B cell (primary cell): ENCODE results near the gene NME2. TPM values are rescaled to one million over a fixed set of nuclear protein-coding genes. Genes with fewer than 3 reads are reported as not detected.
A peak's percentile ranks its signal among the peaks of the same experiment; 100 is the strongest.

Experiments used
- ATAC-seq: fragments of 200-7000 bp; cut with Tn5 transposase; one replicate; pipeline ENCODE4 v1.10.0; 2021; ENCODE audit warnings: low read depth, mild to moderate bottlenecking, moderate number of reproducible peaks, moderate library complexity
- CTCF ChIA-PET: fragments of 350-600 bp; sonication (Branson Sonifier 250); formaldehyde crosslinking; loops from one replicate; lab custom pipeline; 2021; ENCODE audit warnings: antibody characterized with exemption, inconsistent platforms; lab: Charles Lee
- POLR2A ChIA-PET: fragments of 350-600 bp; sonication (Branson Sonifier 250); formaldehyde crosslinking; loops from one replicate; lab custom pipeline; 2021; ENCODE audit warnings: antibody characterized with exemption; lab: Charles Lee
- DNase-seq: peaks from one replicate; pipeline ENCODE4 v3.0.0; 2013
- H2AFZ ChIP-seq: 2 replicates; pipeline ENCODE4 v1.6.1; 2012; ENCODE audit warnings: mild to moderate bottlenecking, low read depth, low read length; ENCODE audit not compliant: insufficient read depth, poor library complexity, severe bottlenecking
- H3K27ac ChIP-seq, 2 donors: 1 replicate in 1 of 2; 2 replicates in 1 of 2; pipeline ENCODE4 v1.5.1; 2012 to 2013; ENCODE audit warnings: low read length in 2 of 2, mild to moderate bottlenecking in 2 of 2, moderate library complexity in 1 of 2
- H3K27me3 ChIP-seq, 4 experiments: fragments of 200-600 bp in 1 of 4; sonication (generic) in 1 of 4; replicated peaks in 1 of 4; 1 replicate in 2 of 4; 2 replicates in 2 of 4; pipeline versions ENCODE4 v1.6.1 to v1.7.0; 2013 to 2016; ENCODE audit warnings: low read length in 3 of 4, mild to moderate bottlenecking in 2 of 4, mixed read lengths in 1 of 4, moderate library complexity in 1 of 4; ENCODE audit not compliant: insufficient read depth in 4 of 4, control insufficient read depth in 3 of 4; ENCODE audit errors: control extremely low read depth in 1 of 4
- H3K36me3 ChIP-seq, 2 experiments: replicated peaks in 1 of 2; 1 replicate in 1 of 2; 2 replicates in 1 of 2; pipeline versions ENCODE4 v1.6.1 to v1.7.1; 2013; ENCODE audit warnings: low read length in 1 of 2; ENCODE audit not compliant: insufficient read depth in 2 of 2, control insufficient read depth in 1 of 2; ENCODE audit errors: control extremely low read depth in 1 of 2, extremely low read depth in 1 of 2
- H3K4me1 ChIP-seq, 2 donors: fragments of 200-600 bp in 1 of 2; sonication (generic) in 1 of 2; 1 replicate in 1 of 2; 2 replicates in 1 of 2; pipeline versions ENCODE4 v1.5.1 to v1.6.1; 2013 to 2017; ENCODE audit warnings: low read length in 2 of 2; ENCODE audit not compliant: control insufficient read depth in 2 of 2, insufficient read depth in 2 of 2
- H3K4me2 ChIP-seq: replicated peaks from 2 replicates; pipeline ENCODE3; 2012; ENCODE audit warnings: mild to moderate bottlenecking, low read depth, low read length; ENCODE audit not compliant: poor library complexity, severe bottlenecking
- H3K4me3 ChIP-seq, 5 experiments: fragments of 200-600 bp in 1 of 5; sonication (generic) in 1 of 5; 1 replicate in 3 of 5; 2 replicates in 2 of 5; pipeline versions ENCODE4 v1.5.1 to v1.7.0; 2011 to 2016; ENCODE audit warnings: low read length in 4 of 5, mild to moderate bottlenecking in 4 of 5, low read depth in 2 of 5, control low read depth in 1 of 5, moderate library complexity in 1 of 5; ENCODE audit not compliant: insufficient read depth in 1 of 5; ENCODE audit errors: control extremely low read depth in 1 of 5, extremely low read depth in 1 of 5
- H3K79me2 ChIP-seq: fragments of 200-600 bp; sonication (generic); one replicate; pipeline ENCODE4 v1.6.0; 2016; ENCODE audit warnings: low read length; ENCODE audit not compliant: control insufficient read depth, insufficient read depth
- H3K9ac ChIP-seq: fragments of 200-600 bp; sonication (generic); 2 replicates; pipeline ENCODE4 v1.6.1; 2017; ENCODE audit warnings: mild to moderate bottlenecking, low read length, moderate library complexity
- H3K9me3 ChIP-seq, 3 donors: one replicate each; pipeline versions ENCODE4 v1.6.1 to v1.7.1; 2013; ENCODE audit warnings: low read length in 2 of 3; ENCODE audit not compliant: control insufficient read depth in 2 of 3, insufficient read depth in 1 of 3; ENCODE audit errors: control extremely low read depth in 1 of 3
- H4K20me1 ChIP-seq: 2 replicates; pipeline ENCODE4 v1.6.0; 2012; ENCODE audit warnings: mild to moderate bottlenecking, low read length; ENCODE audit not compliant: insufficient read depth, control insufficient read depth, poor library complexity, severe bottlenecking
- H3K27ac Mint-ChIP-seq: one replicate; pipeline ENCODE4 v1.8.0; 2021; ENCODE audit warnings: mixed read lengths
- H3K27me3 Mint-ChIP-seq: one replicate; pipeline ENCODE4 v1.8.0; 2021; ENCODE audit warnings: mixed read lengths
- H3K4me1 Mint-ChIP-seq: one replicate; pipeline ENCODE4 v1.8.0; 2021; ENCODE audit warnings: mixed read lengths
- H3K4me3 Mint-ChIP-seq: one replicate; pipeline ENCODE4 v1.8.0; 2021; ENCODE audit warnings: mixed read lengths
- H3K9me3 Mint-ChIP-seq: one replicate; pipeline ENCODE4 v1.8.0; 2022; ENCODE audit warnings: mixed read lengths; ENCODE audit not compliant: insufficient read depth
- EZH2 ChIP-seq: IDR thresholded peaks from 2 replicates; pipeline ENCODE4 v1.6.1; 2012; ENCODE audit warnings: borderline replicate concordance, low read depth, mild to moderate bottlenecking, moderate library complexity, low read length; ENCODE audit not compliant: insufficient read depth, poor library complexity, severe bottlenecking
- WGBS: methylation state at CpG from one replicate; pipeline ENCODE4 v1.1.5; 2013; ENCODE audit warnings: missing lambda C conversion rate; ENCODE audit not compliant: insufficient coverage; 5-methylcytosine and 5-hydroxymethylcytosine counted together
- intact Hi-C: fragments of 100-400 bp; cut with micrococcal nuclease; formaldehyde crosslinking; loops from one replicate; pipeline ENCODE4 v1.10.0; 2022
- polyA plus RNA-seq: library from polyadenylated mRNA; depleted of rRNA; stranded (reverse); fragments of >200 nt; gene quantifications from 2 replicates; pipeline ENCODE4 v1.2.3, GENCODE V29; 2012
- total RNA-seq, 2 donors: library from RNA; stranded (reverse); fragments of 120-200 nt in 1 of 2; gene quantifications; 1 replicate in 1 of 2; 2 replicates in 1 of 2; pipeline versions ENCODE4 v1.2.3 to v1.2.4, GENCODE V29; 2013 to 2022
- TF ChIP-seq, protein P1 (sequence below): fragments of 200-600 bp; IDR thresholded peaks from one replicate; pipeline ENCODE4 v1.8.0; 2022; ENCODE audit warnings: antibody characterized with exemption, mild to moderate bottlenecking

The NME2 gene
- total and polyA plus RNA-seq, 2 donors (not counting 1 experiment from before 2014, with no cell fraction given), result 154 to 166 TPM

DNA sequence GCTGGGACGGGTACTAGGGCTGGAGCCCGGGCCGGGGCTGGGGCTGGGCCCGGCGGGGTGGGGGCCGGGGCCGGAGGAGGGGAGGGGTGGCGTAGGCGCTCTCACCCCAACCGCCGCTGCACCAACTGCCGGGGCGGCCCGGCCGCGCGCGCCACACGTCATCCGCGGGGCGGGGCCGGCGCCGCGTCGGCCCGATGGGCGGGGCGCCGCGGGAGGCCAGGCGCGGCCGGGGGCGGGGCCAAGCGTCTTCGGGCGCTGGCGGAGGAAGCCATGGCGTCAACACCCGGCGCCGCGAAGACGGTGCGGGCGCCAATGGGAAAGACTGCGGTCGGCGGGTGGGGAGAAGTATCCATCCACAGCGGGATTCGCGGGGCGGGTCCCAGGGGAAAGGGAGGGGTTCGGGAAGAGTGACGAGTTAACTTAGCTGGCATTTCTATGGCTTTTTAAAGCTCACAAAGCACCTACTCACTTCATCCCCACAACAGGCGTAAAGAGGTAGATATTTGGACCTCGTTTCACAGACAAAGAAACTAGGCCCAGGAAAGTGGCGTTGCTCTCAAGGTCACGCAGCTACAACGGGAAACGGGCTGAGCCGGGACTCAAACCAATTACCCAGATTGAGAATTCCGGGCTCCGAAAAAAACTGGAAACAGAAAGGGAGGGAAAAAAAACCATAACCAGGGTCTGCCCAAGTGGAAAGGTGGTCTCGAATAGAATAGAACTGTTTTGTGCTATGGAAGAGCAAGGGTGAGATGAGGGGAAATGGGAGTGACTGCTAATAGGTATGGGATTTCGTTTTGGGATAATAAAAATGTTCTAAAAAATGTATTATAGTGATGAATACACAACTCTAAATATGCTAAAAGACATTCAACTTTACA is 45.2 kb upstream of the NME2 start, which contains the start of gene SPAG9:
Gene SPAG9 (minus strand): TSS at position 130 of the 881 bp plus-strand sequence. CDS start 212 bp downstream, outside the sequence.
- peaks cover 49% of the 10 kb centered on the region for H3K4me1 Mint-ChIP-seq
- Histone ChIP-seq H3K9ac (peak within 1 kb of the TSS; percentile 98), H3K9me3 (no peaks in the 10 kb centered on the region), H3K27me3 (no peaks in the 10 kb centered on the region), H4K20me1 (peaks cover 26% of the 10 kb centered on the region), H3K36me3 (no peaks in the 10 kb centered on the region), H3K4me2 (peak within 1 kb of the TSS; percentile 91), H3K4me1 (peaks cover 33 to 35% of the 10 kb centered on the region in 2 donors), H2AFZ (peak within 1 kb of the TSS; percentile 89), H3K4me3 (peak within 1 kb of the TSS; percentile 74 to 98 (median 89)), H3K27ac (peak within 1 kb of the TSS; percentile 93 to 94), H3K79me2 (peaks cover 45% of the 10 kb centered on the region)
- H3K27me3 Mint-ChIP-seq, result no peaks in the 10 kb centered on the region
- ChIA-PET CTCF (interaction anchor here (0.5 to 2.6 kb wide), 2 partner anchors 32 to 1127 kb away, joined by 4 to 10 read pairs; partner anchors contain the start of gene NME1), POLR2A (interaction anchor here (0.7 to 1.7 kb wide), 5 partner anchors 32 to 255 kb away, joined by 3 to 10 read pairs (median 4); partner anchors contain the start of genes NME1, NME2 and TOB1)
- under 1% methylated on average over 59 of the region's 68 CpGs for WGBS
- peak; percentile 84 for ATAC-seq
- peak within 1 kb of the TSS; percentile 99 for H3K27ac Mint-ChIP-seq
- H3K9me3 Mint-ChIP-seq, result no peaks in the 10 kb centered on the region
- TF ChIP-seq EZH2, result no peak
- TF ChIP-seq, protein P1, sequence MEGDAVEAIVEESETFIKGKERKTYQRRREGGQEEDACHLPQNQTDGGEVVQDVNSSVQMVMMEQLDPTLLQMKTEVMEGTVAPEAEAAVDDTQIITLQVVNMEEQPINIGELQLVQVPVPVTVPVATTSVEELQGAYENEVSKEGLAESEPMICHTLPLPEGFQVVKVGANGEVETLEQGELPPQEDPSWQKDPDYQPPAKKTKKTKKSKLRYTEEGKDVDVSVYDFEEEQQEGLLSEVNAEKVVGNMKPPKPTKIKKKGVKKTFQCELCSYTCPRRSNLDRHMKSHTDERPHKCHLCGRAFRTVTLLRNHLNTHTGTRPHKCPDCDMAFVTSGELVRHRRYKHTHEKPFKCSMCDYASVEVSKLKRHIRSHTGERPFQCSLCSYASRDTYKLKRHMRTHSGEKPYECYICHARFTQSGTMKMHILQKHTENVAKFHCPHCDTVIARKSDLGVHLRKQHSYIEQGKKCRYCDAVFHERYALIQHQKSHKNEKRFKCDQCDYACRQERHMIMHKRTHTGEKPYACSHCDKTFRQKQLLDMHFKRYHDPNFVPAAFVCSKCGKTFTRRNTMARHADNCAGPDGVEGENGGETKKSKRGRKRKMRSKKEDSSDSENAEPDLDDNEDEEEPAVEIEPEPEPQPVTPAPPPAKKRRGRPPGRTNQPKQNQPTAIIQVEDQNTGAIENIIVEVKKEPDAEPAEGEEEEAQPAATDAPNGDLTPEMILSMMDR, result no peak
- intact Hi-C loops, result loop anchor here (1.0 to 5.0 kb wide), 5 partner anchors 32 to 254 kb away; partner anchors contain the start of genes MBTD1, NME1, NME2 and UTP18
- H3K4me3 Mint-ChIP-seq, result peak within 1 kb of the TSS; percentile 98
- DNase-seq, result peak; percentile 96
